GM12801 (cell line): ENCODE measurements around the gene PMM2.

Source experiments
- TF ChIP-seq, protein P1 (sequence below): IDR thresholded peaks from one replicate; pipeline ENCODE4 v1.5.1; 2011; ENCODE audit warnings: control low read depth; ENCODE audit not compliant: insufficient read length; ENCODE audit errors: extremely low read depth

The PMM2 gene

DNA sequence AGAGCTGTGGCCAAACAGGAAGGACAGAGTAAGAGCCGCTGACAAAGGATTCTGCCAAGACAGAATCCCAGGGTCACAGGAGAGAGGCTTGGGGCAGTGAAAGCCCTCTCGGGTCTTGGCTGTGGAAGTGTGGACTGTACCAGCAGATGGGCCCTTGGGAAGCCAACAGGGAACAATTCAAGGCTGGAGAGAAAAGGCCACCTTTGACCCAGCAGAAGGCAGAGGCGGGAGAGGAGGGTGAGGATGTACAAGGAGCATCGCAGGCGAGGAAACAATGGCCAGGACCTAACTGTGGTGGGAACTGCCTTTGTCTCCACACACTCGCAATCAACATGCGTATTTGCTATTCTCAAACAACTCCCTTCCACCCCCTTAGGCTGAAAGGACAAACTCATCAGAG lies 55.5 kb downstream of the PMM2 start:
- TF ChIP-seq, protein P1, sequence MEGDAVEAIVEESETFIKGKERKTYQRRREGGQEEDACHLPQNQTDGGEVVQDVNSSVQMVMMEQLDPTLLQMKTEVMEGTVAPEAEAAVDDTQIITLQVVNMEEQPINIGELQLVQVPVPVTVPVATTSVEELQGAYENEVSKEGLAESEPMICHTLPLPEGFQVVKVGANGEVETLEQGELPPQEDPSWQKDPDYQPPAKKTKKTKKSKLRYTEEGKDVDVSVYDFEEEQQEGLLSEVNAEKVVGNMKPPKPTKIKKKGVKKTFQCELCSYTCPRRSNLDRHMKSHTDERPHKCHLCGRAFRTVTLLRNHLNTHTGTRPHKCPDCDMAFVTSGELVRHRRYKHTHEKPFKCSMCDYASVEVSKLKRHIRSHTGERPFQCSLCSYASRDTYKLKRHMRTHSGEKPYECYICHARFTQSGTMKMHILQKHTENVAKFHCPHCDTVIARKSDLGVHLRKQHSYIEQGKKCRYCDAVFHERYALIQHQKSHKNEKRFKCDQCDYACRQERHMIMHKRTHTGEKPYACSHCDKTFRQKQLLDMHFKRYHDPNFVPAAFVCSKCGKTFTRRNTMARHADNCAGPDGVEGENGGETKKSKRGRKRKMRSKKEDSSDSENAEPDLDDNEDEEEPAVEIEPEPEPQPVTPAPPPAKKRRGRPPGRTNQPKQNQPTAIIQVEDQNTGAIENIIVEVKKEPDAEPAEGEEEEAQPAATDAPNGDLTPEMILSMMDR = no peak

- TF ChIP-seq, protein P1 = no peak
These were observed 56.0 kb downstream of the PMM2 start for GRCh38 chr16:8853611-8854010.

DNA sequence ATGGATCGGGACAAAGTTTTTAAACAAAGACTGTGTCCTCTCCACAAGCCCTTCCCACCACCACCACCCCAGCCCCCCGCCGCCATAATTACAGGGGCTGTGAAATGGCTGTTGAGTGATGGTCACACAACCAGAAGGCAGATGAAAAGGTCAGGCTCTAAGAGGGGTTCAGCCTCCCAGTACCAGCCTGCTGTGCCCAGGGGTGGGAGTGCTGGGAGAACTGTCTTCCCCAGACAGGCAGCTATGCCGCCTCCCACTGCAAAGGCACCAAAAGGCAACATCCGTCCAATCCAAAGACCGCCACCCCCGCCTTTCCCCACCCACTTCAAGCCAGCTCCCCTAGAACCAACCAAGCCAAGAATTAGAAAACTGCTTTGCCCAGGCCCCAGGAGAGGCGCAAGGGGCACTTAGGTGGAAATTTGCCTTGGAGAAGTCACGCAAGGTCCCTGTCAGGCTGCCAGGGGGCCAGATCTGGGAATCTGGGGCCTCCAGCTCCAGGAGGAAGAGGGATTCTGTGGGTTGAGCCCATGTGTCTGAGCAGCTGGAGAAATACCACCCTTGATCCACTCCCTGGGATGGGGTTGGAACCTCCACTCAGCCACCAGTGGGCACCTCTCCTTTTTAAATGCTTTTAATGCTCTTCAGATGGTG lies 56.8 kb downstream of the PMM2 start:
- TF ChIP-seq, protein P1 = no peak

DNA sequence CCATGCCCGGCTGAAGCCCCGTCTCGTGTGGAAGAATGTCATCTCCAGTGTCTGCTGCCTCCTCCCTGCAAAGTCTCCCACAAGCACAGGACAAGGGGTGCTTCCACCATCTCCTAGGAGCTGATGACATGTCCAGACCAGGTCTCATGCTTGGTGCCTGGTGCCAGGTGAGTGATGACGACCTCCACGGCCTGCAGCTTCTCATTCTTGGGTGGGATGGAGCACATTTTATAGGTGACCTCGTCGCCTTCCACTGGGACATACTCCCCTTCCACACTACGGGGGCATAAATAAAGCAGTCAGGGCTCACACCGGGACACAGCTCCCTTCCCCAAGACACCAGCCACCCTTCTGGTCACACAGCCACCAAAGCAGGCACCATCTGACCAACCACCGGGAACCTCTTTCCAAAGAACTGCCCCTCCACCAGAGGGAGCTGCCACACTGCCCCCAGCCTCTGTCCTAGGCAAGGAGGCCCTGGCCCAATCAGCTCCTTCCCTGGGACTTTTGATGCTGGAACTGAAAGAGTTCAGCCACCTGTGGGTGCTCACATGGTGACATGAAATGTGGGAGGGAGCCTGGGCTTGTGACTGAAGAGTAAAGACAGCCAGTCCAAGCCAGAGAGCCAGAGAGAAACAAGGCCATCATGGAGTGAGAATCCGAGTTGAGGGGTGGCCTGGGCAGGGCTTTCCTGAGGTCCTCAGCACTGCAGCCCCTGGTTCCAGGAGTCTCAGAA lies 57.6 kb downstream of the PMM2 start:
- TF ChIP-seq, protein P1 = no peak

DNA sequence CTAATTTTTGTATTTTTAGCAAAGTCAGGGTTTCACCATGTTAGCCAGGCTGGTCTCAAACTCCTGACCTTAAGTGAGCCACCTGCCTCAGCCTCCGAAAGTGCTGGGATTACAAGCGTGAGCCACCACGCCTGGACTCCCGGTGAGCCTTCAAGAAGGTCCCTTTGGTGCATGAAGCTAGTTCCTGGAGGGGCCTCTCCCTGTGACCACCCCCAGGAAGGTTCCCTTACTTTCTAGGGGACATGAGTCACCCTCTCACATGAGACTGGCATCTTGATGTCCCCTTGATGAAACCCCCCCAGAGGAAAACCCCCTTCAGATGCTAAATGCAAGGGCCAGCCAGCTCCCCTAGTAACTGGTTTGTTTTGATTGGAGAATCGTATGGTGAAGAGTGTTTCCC lies 58.3 kb downstream of the PMM2 start:
- TF ChIP-seq, protein P1 = no peak

GRCh38 chr16:8858994-8859912 lies 61.6 kb downstream of the PMM2 start:
- TF ChIP-seq, protein P1 = no peak
